GM12865 (cell line): ENCODE data around the gene FAM185A.
"Not testable (repeated sequence)": the region's sequence is repeated elsewhere in the genome, so short reads cannot be mapped to it uniquely, and the experiment has no call there.

ENCODE experiments used
- DNase-seq: peaks from one replicate; pipeline ENCODE4 v3.0.0; 2010; ENCODE audit warnings: low read depth
- H3K4me3 ChIP-seq: 2 replicates; pipeline ENCODE4 v1.5.1; 2011; ENCODE audit warnings: mild to moderate bottlenecking, low read depth, low read length, control low read depth
- CTCF ChIP-seq: IDR thresholded peaks from 2 replicates; pipeline ENCODE4 v1.5.1; 2011; ENCODE audit warnings: low read length, control low read depth, low read depth, inconsistent platforms; ENCODE audit not compliant: insufficient read depth; ENCODE audit errors: missing control alignments

Gene FAM185A

GRCh38 chr7:102748605-102749444, at the start of gene FAM185A:
FAM185A (plus strand) TSS chr7:102748999; CDS start chr7:102749208, 209 bp downstream.
- peak within 1 kb of the TSS; percentile 71 for H3K4me3 ChIP-seq
- peak; percentile 99 for DNase-seq

DNA sequence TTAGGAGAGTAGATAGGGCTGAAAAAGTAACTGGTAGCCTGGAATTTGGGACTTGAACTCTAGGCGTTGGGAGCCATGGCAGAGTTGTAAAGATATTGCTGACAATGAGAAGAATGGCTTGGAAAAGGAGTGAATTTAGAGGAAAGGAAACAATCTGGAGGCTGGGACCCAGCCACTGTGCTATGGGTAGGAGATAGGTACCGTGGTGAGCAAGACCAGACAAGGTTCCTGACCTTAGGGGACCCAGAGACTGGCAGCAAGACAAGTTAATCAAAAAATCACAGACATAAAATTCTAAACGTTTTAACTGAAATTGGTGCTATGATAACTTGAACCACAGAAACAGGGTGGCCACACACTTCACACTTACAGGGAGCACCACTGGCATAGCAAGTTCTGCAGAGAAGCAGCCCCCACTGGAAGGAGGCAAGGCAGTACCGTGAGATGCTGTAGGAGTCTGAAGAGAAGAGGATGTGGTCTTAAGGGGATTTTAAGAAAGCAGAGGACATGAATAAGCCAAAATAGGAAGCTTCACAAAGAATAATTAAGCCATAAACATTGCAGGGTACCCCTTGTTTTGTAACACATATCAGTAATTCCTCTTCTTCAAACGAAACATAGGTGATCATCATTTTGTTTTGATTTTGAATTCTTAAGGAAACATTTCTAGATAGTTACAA, 35.6 kb upstream of the FAM185A start:
- H3K4me3 ChIP-seq = peak overlapping the region; percentile 15

DNA sequence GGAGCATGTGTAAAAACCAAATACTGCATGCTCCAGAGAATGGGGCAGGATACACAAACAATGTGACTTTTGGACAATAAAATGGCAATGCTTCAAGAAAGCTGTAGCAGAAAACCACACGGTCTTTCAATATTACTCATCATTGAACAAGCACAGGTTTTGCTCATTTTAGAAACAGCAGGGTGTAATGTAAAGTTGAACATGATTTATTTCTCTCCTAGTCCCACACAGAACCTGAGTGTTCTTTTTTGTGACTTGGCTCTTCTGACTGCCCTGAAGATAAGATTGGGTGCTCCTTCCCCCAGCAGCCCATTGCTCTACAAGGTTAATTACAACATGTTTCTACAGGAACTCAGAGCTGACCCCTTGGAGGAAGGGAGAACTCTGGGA, 35.1 kb upstream of the FAM185A start:
- peak overlapping the region; percentile 15 for H3K4me3 ChIP-seq
- DNase-seq = not testable (repeated sequence)

More for the DNA sequence above, 35.6 kb upstream of the FAM185A start:
- DNase-seq = peak; percentile 81

DNA sequence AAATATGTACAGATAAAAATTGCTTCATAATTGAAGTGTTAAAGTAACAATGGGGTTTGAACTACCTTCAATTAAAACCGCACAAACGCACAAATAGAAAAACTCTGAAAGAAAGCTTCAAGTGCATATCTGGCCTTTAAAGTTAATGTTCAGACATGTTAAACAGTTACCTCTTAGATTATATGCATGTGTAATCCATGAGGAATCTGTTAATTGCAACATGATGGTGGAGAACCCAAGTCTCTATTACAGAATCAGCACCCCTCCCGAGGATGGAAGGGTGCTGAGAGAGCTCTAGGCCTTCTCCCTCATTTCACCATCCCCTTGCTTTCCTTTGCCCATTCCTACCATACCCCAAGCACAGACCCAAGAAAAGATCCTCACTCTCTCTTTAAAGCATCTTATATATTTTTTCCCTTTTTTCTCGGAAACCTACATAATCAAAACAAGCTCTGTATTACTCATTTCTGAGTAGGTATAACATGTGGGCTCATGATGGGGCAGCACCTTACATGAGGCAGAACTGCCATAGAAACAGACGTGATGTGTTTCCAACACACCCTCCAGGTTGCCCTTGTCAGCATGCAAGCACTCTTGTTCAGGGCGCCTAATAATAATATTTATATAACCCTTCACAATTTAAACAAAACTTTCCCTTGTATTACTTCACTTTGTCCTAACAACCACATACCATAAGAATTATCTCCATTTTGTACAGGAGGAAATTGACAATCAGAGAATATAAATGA, 33.9 kb upstream of the FAM185A start:
- peak; percentile 10 for DNase-seq
- H3K4me3 ChIP-seq = not testable (repeated sequence)

- peak; percentile 9 for TF ChIP-seq CTCF
- DNase-seq = peak; percentile 40
- not testable (repeated sequence) for H3K4me3 ChIP-seq
Observed at GRCh38 chr7:102715718-102716117, 33.1 kb upstream of the FAM185A start.

DNA sequence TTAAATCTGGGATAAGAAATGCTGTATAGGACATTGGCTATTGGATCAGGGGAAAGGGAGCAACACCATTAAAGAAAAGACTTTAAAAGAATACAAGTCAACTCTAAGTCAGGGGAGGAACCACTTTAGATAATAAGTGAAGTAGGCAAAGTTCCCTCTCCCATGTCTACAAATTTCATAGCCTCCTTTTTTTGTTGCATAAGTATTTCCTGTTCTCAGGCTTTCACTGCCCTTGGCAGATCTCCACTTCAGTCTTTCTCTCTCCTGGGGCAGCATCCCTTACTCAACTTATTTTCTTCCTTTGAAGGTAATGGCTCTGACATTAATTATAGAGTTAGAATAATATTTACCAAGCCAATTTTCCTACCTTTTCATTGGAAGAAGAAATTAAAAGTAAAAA, 30.3 kb upstream of the FAM185A start:
- not testable (repeated sequence) for DNase-seq, H3K4me3 ChIP-seq

- DNase-seq, H3K4me3 ChIP-seq: not testable (repeated sequence)
Observed at GRCh38 chr7:102726170-102726569, 22.6 kb upstream of the FAM185A start.

DNA sequence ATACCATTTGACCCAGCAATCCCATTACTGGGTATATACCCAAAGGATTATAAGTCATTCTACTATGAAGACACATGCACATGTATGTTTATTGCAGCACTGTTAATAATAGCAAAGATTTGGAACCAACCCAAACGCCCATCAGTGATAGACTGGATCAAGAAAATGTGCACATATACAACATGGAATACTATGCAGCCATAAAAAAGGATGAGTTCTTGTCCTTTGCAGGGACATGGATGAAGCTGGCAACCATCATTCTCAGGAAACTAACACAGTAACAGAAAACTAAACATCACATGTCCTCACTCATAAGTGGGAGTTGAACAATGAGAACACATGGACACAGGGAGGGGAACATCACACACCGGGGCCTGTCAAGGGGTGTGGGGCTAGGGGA, 19.1 kb upstream of the FAM185A start:
- DNase-seq = not testable (repeated sequence)

GRCh38 chr7:102730431-102730830, 18.4 kb upstream of the FAM185A start:
- H3K4me3 ChIP-seq, DNase-seq: not testable (repeated sequence)

More for the DNA sequence above, 19.1 kb upstream of the FAM185A start:
- not testable (repeated sequence) for H3K4me3 ChIP-seq

GRCh38 chr7:102742002-102742771, 6.6 kb upstream of the FAM185A start:
- not testable (repeated sequence) for DNase-seq

GRCh38 chr7:102743861-102744260, 4.9 kb upstream of the FAM185A start:
- H3K4me3 ChIP-seq, DNase-seq: not testable (repeated sequence)

More at GRCh38 chr7:102742002-102742771, 6.6 kb upstream of the FAM185A start:
- H3K4me3 ChIP-seq = not testable (repeated sequence)

DNA sequence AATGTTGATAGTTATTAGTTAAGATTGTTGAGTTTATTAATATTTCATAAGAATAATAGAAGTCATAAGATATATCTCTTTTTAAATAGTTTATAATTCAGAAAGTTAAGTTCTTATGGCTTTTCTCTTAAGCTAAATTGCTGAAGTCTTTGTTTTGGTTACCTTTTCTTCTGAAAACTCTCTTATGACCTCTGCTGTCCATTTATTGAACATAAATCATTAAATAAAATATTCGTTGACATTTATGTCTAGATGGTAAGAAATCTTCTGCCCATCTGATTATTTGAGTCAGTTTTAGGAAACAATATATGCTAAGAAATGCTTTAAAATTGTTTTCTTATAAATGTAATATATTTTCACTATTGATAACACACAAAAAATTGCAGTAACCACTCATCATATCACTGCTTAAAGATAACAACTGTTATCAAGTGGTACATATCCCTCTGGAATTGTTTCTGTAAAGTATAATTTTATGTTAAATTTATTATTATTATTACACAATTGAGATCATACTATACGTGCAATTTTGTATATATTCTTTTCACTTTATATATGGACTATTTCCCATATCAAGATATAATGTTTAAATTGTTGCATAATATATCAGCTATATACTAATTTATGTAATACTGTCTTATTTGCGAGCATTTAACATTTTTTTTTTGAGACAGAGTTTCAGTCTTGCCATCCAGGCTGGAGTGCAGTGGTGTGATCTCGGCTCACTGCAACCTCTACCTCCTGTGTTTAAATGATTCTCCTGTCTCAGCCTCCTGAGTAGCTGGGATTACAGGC, 3.1 kb upstream of the FAM185A start:
- not testable (repeated sequence) for DNase-seq, H3K4me3 ChIP-seq

DNA sequence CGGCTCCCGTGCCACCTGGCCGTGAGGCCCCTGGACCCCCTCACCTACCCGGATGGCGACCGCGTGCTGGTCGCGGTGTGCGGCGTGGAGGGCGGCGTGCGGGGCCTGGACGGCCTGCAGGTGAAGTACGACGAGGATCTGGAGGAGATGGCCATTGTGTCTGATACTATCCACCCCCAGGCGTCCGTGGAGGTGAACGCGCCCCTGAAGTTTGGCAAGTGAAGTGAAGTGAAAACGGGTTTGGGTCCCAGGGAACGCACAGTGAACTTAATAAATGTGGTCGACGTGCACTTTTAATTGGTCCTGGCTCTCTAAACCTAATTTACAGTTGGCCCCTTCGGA, 617 bp downstream of the FAM185A start:
- H3K4me3 ChIP-seq = peak overlapping the region; percentile 71
- not testable (repeated sequence) for DNase-seq

GRCh38 chr7:102758227-102758626, 9.4 kb downstream of the FAM185A start:
- H3K4me3 ChIP-seq, DNase-seq: not testable (repeated sequence)

- DNase-seq = not testable (repeated sequence)
Observed at GRCh38 chr7:102759934-102760333, 11.1 kb downstream of the FAM185A start.

GRCh38 chr7:102761234-102761633, 12.4 kb downstream of the FAM185A start:
- not testable (repeated sequence) for H3K4me3 ChIP-seq, DNase-seq

More at GRCh38 chr7:102759934-102760333, 11.1 kb downstream of the FAM185A start:
- H3K4me3 ChIP-seq = not testable (repeated sequence)
